Neural progenitor cell (in vitro differentiated cells): ENCODE measurements around the gene CCDC6. TPM values are rescaled to one million over a fixed set of nuclear protein-coding genes. Genes with fewer than 3 reads are reported as not detected.

ENCODE experiments used
- DNase-seq: peaks from one replicate; pipeline ENCODE4 v3.0.0-alpha.2; 2016; ENCODE audit warnings: low spot score
- H2AFZ ChIP-seq: fragments of 200-600 bp; sonication (generic); replicated peaks from 2 replicates; pipeline ENCODE4 v1.6.1; 2016; ENCODE audit warnings: antibody characterized with exemption
- H3F3A ChIP-seq: fragments of 200-600 bp; sonication (generic); 2 replicates; pipeline ENCODE4 v1.6.1; 2016; ENCODE audit warnings: antibody characterized with exemption, low read depth
- H3K27ac ChIP-seq: fragments of 200-600 bp; sonication (generic); 2 replicates; pipeline ENCODE4 v1.5.1; 2016; ENCODE audit warnings: mild to moderate bottlenecking
- H3K27me3 ChIP-seq: fragments of 200-600 bp; sonication (generic); 2 replicates; pipeline ENCODE4 v1.6.1; 2016; ENCODE audit warnings: mild to moderate bottlenecking, moderate library complexity
- H3K36me3 ChIP-seq: fragments of 200-600 bp; sonication (generic); 2 replicates; pipeline ENCODE4 v1.5.1; 2016
- H3K4me1 ChIP-seq: fragments of 200-600 bp; sonication (generic); 2 replicates; pipeline ENCODE4 v1.6.1; 2016; ENCODE audit warnings: mixed run types
- H3K4me2 ChIP-seq: fragments of 200-600 bp; sonication (generic); 2 replicates; pipeline ENCODE4 v1.6.1; 2016
- H3K4me3 ChIP-seq: fragments of 200-600 bp; sonication (generic); 2 replicates; pipeline ENCODE4 v1.5.1; 2016
- H3K79me2 ChIP-seq: fragments of 200-600 bp; sonication (generic); 2 replicates; pipeline ENCODE4 v1.6.1; 2016; ENCODE audit warnings: low read depth
- H3K9ac ChIP-seq: fragments of 200-600 bp; sonication (generic); 2 replicates; pipeline ENCODE4 v1.6.1; 2016
- H3K9me3 ChIP-seq: fragments of 200-600 bp; sonication (generic); 2 replicates; pipeline ENCODE4 v1.5.1; 2016; ENCODE audit warnings: low read depth
- H4K20me1 ChIP-seq: fragments of 200-600 bp; sonication (generic); 2 replicates; pipeline ENCODE4 v1.6.1; 2016; ENCODE audit warnings: low read depth
- H3K27ac Mint-ChIP-seq: 3 replicates; pipeline ENCODE4 v1.8.0; 2021; ENCODE audit warnings: mixed read lengths
- H3K27me3 Mint-ChIP-seq: 2 replicates; pipeline ENCODE4 v1.8.0; 2022; ENCODE audit warnings: low read depth, mild to moderate bottlenecking, inconsistent platforms, moderate library complexity, mixed read lengths; ENCODE audit not compliant: insufficient read depth
- H3K36me3 Mint-ChIP-seq: 3 replicates; pipeline ENCODE4 v1.8.0; 2021; ENCODE audit warnings: mixed read lengths
- H3K4me1 Mint-ChIP-seq: 3 replicates; pipeline ENCODE4 v1.8.0; 2021; ENCODE audit warnings: mixed read lengths
- H3K4me3 Mint-ChIP-seq: 3 replicates; pipeline ENCODE4 v1.8.0; 2021; ENCODE audit warnings: mild to moderate bottlenecking, moderate library complexity, mixed read lengths
- H3K9me3 Mint-ChIP-seq: 3 replicates; pipeline ENCODE4 v1.8.0; 2020; ENCODE audit warnings: mixed read lengths
- CTCF ChIP-seq: fragments of 200-600 bp; sonication (generic); IDR thresholded peaks from 2 replicates; pipeline ENCODE4 v1.5.1; 2017; ENCODE audit warnings: antibody characterized with exemption, mild to moderate bottlenecking
- EZH2 ChIP-seq: fragments of 200-600 bp; sonication (generic); IDR thresholded peaks from 2 replicates; pipeline ENCODE4 v1.6.1; 2017; ENCODE audit warnings: antibody characterized with exemption, mild to moderate bottlenecking, moderate library complexity
- EZH2phosphoT487 ChIP-seq: fragments of 200-600 bp; sonication (generic); IDR thresholded peaks from 2 replicates; pipeline ENCODE4 v1.6.1; 2017; ENCODE audit warnings: antibody characterized with exemption
- total RNA-seq: library from RNA; depleted of rRNA; stranded (reverse); fragments of >200 nt; gene quantifications from 2 replicates; pipeline ENCODE4 v1.2.3, GENCODE V29; 2015; ENCODE audit warnings: low replicate concordance

Gene CCDC6
- total RNA-seq, 1 donor from 2014 or later: 29.4 TPM

- H3K9me3 Mint-ChIP-seq: peaks cover 40% of the 10 kb centered on the region
- Histone ChIP-seq H3K27ac (no peak overlapping the region), H3K9me3 (no peaks in the 10 kb centered on the region), H3K36me3 (no peaks in the 10 kb centered on the region), H3K4me2 (no peak overlapping the region), H3K79me2 (peaks cover 100% of the 10 kb centered on the region), H4K20me1 (peaks cover 24% of the 10 kb centered on the region), H3F3A (no peaks in the 10 kb centered on the region), H3K27me3 (no peaks in the 10 kb centered on the region), H3K9ac (no peak overlapping the region), H3K4me3 (no peak overlapping the region), H2AFZ (no peak overlapping the region), H3K4me1 (peaks cover 20% of the 10 kb centered on the region)
- DNase-seq: no peak
- no peak overlapping the region for H3K4me3 Mint-ChIP-seq
- H3K4me1 Mint-ChIP-seq: no peaks in the 10 kb centered on the region
- H3K27ac Mint-ChIP-seq: no peak overlapping the region
- TF ChIP-seq EZH2phosphoT487: no peak
- TF ChIP-seq EZH2: no peak
- no peak for TF ChIP-seq CTCF
- peaks cover 2% of the 10 kb centered on the region for H3K27me3 Mint-ChIP-seq
- peaks cover 42% of the 10 kb centered on the region for H3K36me3 Mint-ChIP-seq
These were observed 49.3 kb downstream of the CCDC6 start for GRCh38 chr10:59857049-59857448.

- H3K36me3 ChIP-seq: no peaks in the 10 kb centered on the region
- Mint-ChIP-seq H3K27me3 (peaks cover 2% of the 10 kb centered on the region), H3K4me3 (no peak overlapping the region), H3K27ac (no peak overlapping the region), H3K9me3 (peaks cover 32% of the 10 kb centered on the region), H3K36me3 (peaks cover 36% of the 10 kb centered on the region), H3K4me1 (no peaks in the 10 kb centered on the region)
- no peak for DNase-seq
- H3K4me1 ChIP-seq: peaks cover 20% of the 10 kb centered on the region
- H3K27me3 ChIP-seq: no peaks in the 10 kb centered on the region
- no peak overlapping the region for H3K9ac ChIP-seq
- no peaks in the 10 kb centered on the region for H3K9me3 ChIP-seq
- peaks cover 91% of the 10 kb centered on the region for H3K79me2 ChIP-seq
- no peaks in the 10 kb centered on the region for H3F3A ChIP-seq
- TF ChIP-seq CTCF (no peak), EZH2phosphoT487 (no peak), EZH2 (no peak)
- H2AFZ ChIP-seq: no peak overlapping the region
- H3K27ac ChIP-seq: no peak overlapping the region
- H3K4me3 ChIP-seq: no peak overlapping the region
- no peak overlapping the region for H3K4me2 ChIP-seq
- H4K20me1 ChIP-seq: peaks cover 24% of the 10 kb centered on the region
These were observed 50.3 kb downstream of the CCDC6 start for GRCh38 chr10:59856104-59856503.

- peaks cover 2% of the 10 kb centered on the region for H3K27me3 Mint-ChIP-seq
- no peak overlapping the region for H3K27ac Mint-ChIP-seq
- Histone ChIP-seq H2AFZ (no peak overlapping the region), H3K27ac (no peak overlapping the region), H3F3A (no peaks in the 10 kb centered on the region), H3K4me1 (peaks cover 20% of the 10 kb centered on the region), H3K4me3 (no peak overlapping the region), H3K27me3 (no peaks in the 10 kb centered on the region), H3K79me2 (peaks cover 82% of the 10 kb centered on the region), H3K36me3 (no peaks in the 10 kb centered on the region), H3K4me2 (no peak overlapping the region), H3K9me3 (no peaks in the 10 kb centered on the region), H3K9ac (no peak overlapping the region), H4K20me1 (peaks cover 24% of the 10 kb centered on the region)
- H3K4me1 Mint-ChIP-seq: no peaks in the 10 kb centered on the region
- no peak overlapping the region for H3K4me3 Mint-ChIP-seq
- TF ChIP-seq CTCF (no peak), EZH2 (no peak), EZH2phosphoT487 (no peak)
- no peak for DNase-seq
- peaks cover 25% of the 10 kb centered on the region for H3K36me3 Mint-ChIP-seq
- H3K9me3 Mint-ChIP-seq: peaks cover 20% of the 10 kb centered on the region
These were observed 51.8 kb downstream of the CCDC6 start for GRCh38 chr10:59854571-59854970.
